Mesothelial cell of epicardium (in vitro differentiated cells): Measurements from ENCODE around the gene ADRM1. TPM values are rescaled to one million over a fixed set of nuclear protein-coding genes. Genes with fewer than 3 reads are reported as not detected.

Experiments used
- DNase-seq, 2 experiments: peaks; one replicate each; pipeline ENCODE4 v3.0.0; 2021; ENCODE audit warnings: low spot score in 2 of 2; ENCODE audit not compliant: unreplicated experiment in 2 of 2
- H3K27ac Mint-ChIP-seq: 2 replicates; pipeline ENCODE4 v1.8.0; 2021; ENCODE audit warnings: mixed read lengths
- H3K27me3 Mint-ChIP-seq: 2 replicates; pipeline ENCODE4 v1.8.0; 2021; ENCODE audit warnings: low read depth, mixed read lengths
- H3K36me3 Mint-ChIP-seq: 2 replicates; pipeline ENCODE4 v1.8.0; 2021; ENCODE audit warnings: mixed read lengths
- H3K4me1 Mint-ChIP-seq: 2 replicates; pipeline ENCODE4 v1.8.0; 2021; ENCODE audit warnings: mixed read lengths
- H3K4me3 Mint-ChIP-seq: 2 replicates; pipeline ENCODE4 v1.8.0; 2021; ENCODE audit warnings: mild to moderate bottlenecking, moderate library complexity, mixed read lengths
- H3K9me3 Mint-ChIP-seq: 2 replicates; pipeline ENCODE4 v1.8.0; 2021; ENCODE audit warnings: mixed read lengths
- CTCF ChIP-seq: fragments of 200-600 bp; sonication (generic); IDR thresholded peaks from one replicate; pipeline ENCODE4 v1.5.0; 2021; ENCODE audit warnings: antibody characterized with exemption; ENCODE audit not compliant: unreplicated experiment
- microRNA-seq: library from miRNA; unstranded; fragments of <30 nt; microRNA quantifications from one replicate; pipeline ENCODE4 v1.2.0, GENCODE V29; 2021; ENCODE audit warnings: inconsistent platforms, mixed read lengths
- total RNA-seq: library from RNA; stranded (reverse); gene quantifications from 3 replicates; pipeline ENCODE4 v1.2.1, GENCODE V29; 2021

ADRM1 gene
- total RNA-seq, 1 donor from 2014 or later, result 59.0 TPM

GRCh38 chr20:62355878-62356588 is 53.2 kb downstream of the ADRM1 start:
- Mint-ChIP-seq H3K27me3 (no peaks in the 10 kb centered on the region), H3K9me3 (no peaks in the 10 kb centered on the region), H3K27ac (peak overlapping the region; percentile 59), H3K4me1 (peaks cover 17% of the 10 kb centered on the region), H3K4me3 (no peak overlapping the region), H3K36me3 (no peaks in the 10 kb centered on the region)
- TF ChIP-seq CTCF, result no peak
- DNase-seq, result no peak

- H3K4me1 Mint-ChIP-seq, result peaks cover 21% of the 10 kb centered on the region
- DNase-seq, result no peak
- no peaks in the 10 kb centered on the region for H3K9me3 Mint-ChIP-seq
- no peaks in the 10 kb centered on the region for H3K36me3 Mint-ChIP-seq
- H3K27me3 Mint-ChIP-seq, result no peaks in the 10 kb centered on the region
- TF ChIP-seq CTCF, result no peak
- peak overlapping the region; percentile 16 for H3K27ac Mint-ChIP-seq
- H3K4me3 Mint-ChIP-seq, result no peak overlapping the region
Measured at GRCh38 chr20:62356589-62357186, 53.9 kb downstream of the ADRM1 start.

GRCh38 chr20:62357187-62357667 is 54.4 kb downstream of the ADRM1 start:
- H3K27me3 Mint-ChIP-seq, result no peaks in the 10 kb centered on the region
- no peak for TF ChIP-seq CTCF
- peaks cover 26% of the 10 kb centered on the region for H3K4me1 Mint-ChIP-seq
- no peak overlapping the region for H3K4me3 Mint-ChIP-seq
- H3K9me3 Mint-ChIP-seq, result no peaks in the 10 kb centered on the region
- no peak overlapping the region for H3K27ac Mint-ChIP-seq
- H3K36me3 Mint-ChIP-seq, result no peaks in the 10 kb centered on the region
- DNase-seq, result no peak

- peaks cover 31% of the 10 kb centered on the region for H3K4me1 Mint-ChIP-seq
- no peaks in the 10 kb centered on the region for H3K36me3 Mint-ChIP-seq
- no peak for TF ChIP-seq CTCF
- no peaks in the 10 kb centered on the region for H3K9me3 Mint-ChIP-seq
- no peaks in the 10 kb centered on the region for H3K27me3 Mint-ChIP-seq
- H3K27ac Mint-ChIP-seq, result no peak overlapping the region
- no peak for DNase-seq
- H3K4me3 Mint-ChIP-seq, result no peak overlapping the region
Measured at GRCh38 chr20:62357681-62358080, 54.9 kb downstream of the ADRM1 start.

Small RNA genes within 50 kb of the gene (microRNA-seq; reads per million reads assigned to microRNA genes)
- gene MIR4758, result 1.2 reads per million

Other genes with a start within 250 kb of the ADRM1 start
- 27.5 to 28.8 TPM (median 28.1 TPM) in 3 replicates for gene TAF4, start 237.1 kb upstream of the ADRM1 start, total RNA-seq
- gene LSM14B, start 180.5 kb upstream of the ADRM1 start, total RNA-seq, result 60.3 to 64.3 TPM (median 63.9 TPM) in 3 replicates
- 195 to 210 TPM (median 201 TPM) in 3 replicates for gene PSMA7, start 159.6 kb upstream of the ADRM1 start, total RNA-seq
- gene SS18L1, start 159.2 kb upstream of the ADRM1 start, total RNA-seq, result 26.2 to 30.6 TPM (median 27.5 TPM) in 3 replicates
- 29.4 to 31.6 TPM (median 29.5 TPM) in 3 replicates for gene MTG2, start 120.0 kb upstream of the ADRM1 start, total RNA-seq
- gene HRH3, start 82.7 kb upstream of the ADRM1 start, total RNA-seq, result not detected in 3 replicates
- gene OSBPL2, start 64.5 kb upstream of the ADRM1 start, total RNA-seq, result 57.1 to 60.9 TPM (median 57.7 TPM) in 3 replicates
- gene LAMA5, start 64.3 kb downstream of the ADRM1 start, total RNA-seq, result 571 to 618 TPM (median 601 TPM) in 3 replicates
- gene RPS21, start 84.1 kb downstream of the ADRM1 start, total RNA-seq, result 1,089 to 1,145 TPM (median 1,126 TPM) in 3 replicates
- 22.8 to 23.7 TPM (median 23.6 TPM) in 3 replicates for gene CABLES2, start 104.3 kb downstream of the ADRM1 start, total RNA-seq
- gene RBBP8NL, start 124.5 kb downstream of the ADRM1 start, total RNA-seq, result 12.3 to 13.5 TPM (median 12.6 TPM) in 3 replicates
- gene GATA5, start 173.0 kb downstream of the ADRM1 start, total RNA-seq, result 26.0 to 30.0 TPM (median 27.5 TPM) in 3 replicates